MG63 (cell line): ENCODE measurements around the gene PPP1R12B. TPM values are rescaled to one million over a fixed set of nuclear protein-coding genes. Genes with fewer than 3 reads are reported as not detected.
"Not testable (repeated sequence)": the region's sequence is repeated elsewhere in the genome, so short reads cannot be mapped to it uniquely, and the experiment has no call there.

Experiments
- DNase-seq: peaks from one replicate; pipeline ENCODE4 v3.0.0-alpha.2; 2020
- H3K27me3 ChIP-seq: fragments of 250-450 bp; sonication (Bioruptor Pico); 2 replicates; pipeline ENCODE4 v1.5.1; 2020; ENCODE audit warnings: mild to moderate bottlenecking, moderate library complexity
- H3K36me3 ChIP-seq: fragments of 250-450 bp; sonication (Bioruptor Pico); 2 replicates; pipeline ENCODE4 v1.5.1; 2020; ENCODE audit warnings: mild to moderate bottlenecking, moderate library complexity
- H3K4me3 ChIP-seq: fragments of 250-450 bp; sonication (Bioruptor Pico); 2 replicates; pipeline ENCODE4 v1.5.1; 2020; ENCODE audit warnings: mild to moderate bottlenecking, moderate library complexity
- H3K9me3 ChIP-seq: fragments of 250-450 bp; sonication (Bioruptor Pico); 2 replicates; pipeline ENCODE4 v1.5.1; 2020; ENCODE audit warnings: mild to moderate bottlenecking, moderate library complexity
- total RNA-seq: library from RNA; depleted of rRNA; stranded (reverse); fragments of >200 nt; shearing (Covaris generic); gene quantifications from 2 replicates; pipeline ENCODE4 v1.2.3, GENCODE V29; 2014; ENCODE audit warnings: low replicate concordance

Gene PPP1R12B
- total RNA-seq, 1 experiment from 2014 or later = 15.4 TPM

- peak; percentile 26 for DNase-seq
- no peaks in the 10 kb centered on the region for H3K36me3 ChIP-seq
These were observed 68.1 kb downstream of the PPP1R12B start for GRCh38 chr1:202416641-202417040.

DNA sequence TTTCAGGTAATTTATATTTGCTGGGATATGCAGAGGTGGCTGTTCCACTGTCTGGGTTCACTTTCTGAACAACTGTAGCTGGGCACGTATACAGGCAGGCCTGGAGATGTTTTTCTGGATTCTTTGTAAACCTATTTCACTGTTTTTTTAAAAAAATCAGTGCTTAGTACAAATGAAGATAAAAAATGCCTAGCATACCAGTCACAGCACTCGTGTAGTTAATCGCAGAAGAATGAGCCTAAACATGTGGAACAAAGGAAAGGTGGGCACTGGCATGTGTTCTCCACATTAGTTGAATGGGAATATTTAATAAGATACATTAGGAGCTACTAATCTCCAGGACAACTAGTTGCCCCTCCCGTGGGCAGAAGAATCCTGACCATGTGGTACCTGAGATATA lies 68.6 kb downstream of the PPP1R12B start:
- not testable (repeated sequence) for H3K36me3 ChIP-seq, DNase-seq, H3K9me3 ChIP-seq, H3K27me3 ChIP-seq, H3K4me3 ChIP-seq

More at GRCh38 chr1:202416641-202417040, 68.1 kb downstream of the PPP1R12B start:
- H3K9me3 ChIP-seq = no peaks in the 10 kb centered on the region
- no peak overlapping the region for H3K4me3 ChIP-seq
- H3K27me3 ChIP-seq = no peaks in the 10 kb centered on the region

GRCh38 chr1:202417762-202418201 lies 69.3 kb downstream of the PPP1R12B start:
- H3K9me3 ChIP-seq, H3K4me3 ChIP-seq, H3K27me3 ChIP-seq, H3K36me3 ChIP-seq: not testable (repeated sequence)
- DNase-seq = peak; percentile 80

DNA sequence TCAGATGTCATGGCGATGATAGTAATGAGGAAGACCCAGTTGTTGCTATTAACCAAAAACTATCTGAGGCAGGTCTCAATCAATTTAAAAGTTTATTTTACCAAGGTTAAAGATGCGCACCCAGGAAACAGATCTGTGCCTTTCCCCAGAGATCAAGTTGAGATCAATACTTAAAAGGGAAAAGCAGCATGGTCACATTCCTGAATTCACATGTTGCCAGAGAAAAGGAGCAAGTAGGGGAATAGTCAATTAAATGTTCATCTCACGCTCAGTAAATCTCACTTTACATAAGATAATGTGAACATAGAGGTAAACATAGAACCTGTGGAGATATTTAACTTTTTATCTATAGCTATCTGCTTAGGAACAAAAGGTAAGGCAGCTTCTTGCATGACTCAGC lies 71.2 kb downstream of the PPP1R12B start:
- not testable (repeated sequence) for H3K27me3 ChIP-seq, H3K36me3 ChIP-seq, DNase-seq, H3K9me3 ChIP-seq, H3K4me3 ChIP-seq

- not testable (repeated sequence) for DNase-seq, H3K36me3 ChIP-seq, H3K9me3 ChIP-seq, H3K27me3 ChIP-seq, H3K4me3 ChIP-seq
These were observed 72.1 kb downstream of the PPP1R12B start for GRCh38 chr1:202420422-202421094.

DNA sequence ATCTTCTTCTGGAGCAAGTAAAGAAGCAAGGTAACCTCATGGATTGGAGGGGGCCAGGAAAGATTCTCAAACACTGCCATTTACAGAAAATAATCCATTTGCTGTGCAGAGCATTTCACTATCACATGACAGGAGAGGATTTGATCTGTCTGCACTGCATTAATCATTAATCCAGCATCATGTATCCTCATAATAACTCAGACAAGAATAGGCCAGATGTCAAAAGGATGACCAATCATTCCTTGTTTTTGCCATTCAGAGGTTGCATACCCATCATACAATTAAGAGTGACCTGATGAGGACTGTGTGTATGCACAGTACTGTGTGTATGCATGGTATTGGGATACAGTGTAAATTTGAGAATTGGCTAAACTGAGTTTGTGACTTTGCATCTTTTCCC lies 74.2 kb downstream of the PPP1R12B start:
- H3K27me3 ChIP-seq, H3K9me3 ChIP-seq, H3K4me3 ChIP-seq, H3K36me3 ChIP-seq, DNase-seq: not testable (repeated sequence)

GRCh38 chr1:202424260-202424659 lies 75.8 kb downstream of the PPP1R12B start:
- DNase-seq, H3K36me3 ChIP-seq, H3K27me3 ChIP-seq, H3K9me3 ChIP-seq, H3K4me3 ChIP-seq: not testable (repeated sequence)

GRCh38 chr1:202430111-202430510 lies 81.6 kb downstream of the PPP1R12B start:
- not testable (repeated sequence) for H3K36me3 ChIP-seq, H3K27me3 ChIP-seq, H3K4me3 ChIP-seq, DNase-seq, H3K9me3 ChIP-seq

- not testable (repeated sequence) for DNase-seq, H3K4me3 ChIP-seq, H3K36me3 ChIP-seq
These were observed 83.8 kb downstream of the PPP1R12B start for GRCh38 chr1:202432338-202432737.

GRCh38 chr1:202433155-202434043 lies 84.9 kb downstream of the PPP1R12B start:
- Histone ChIP-seq H3K27me3 (no peaks in the 10 kb centered on the region), H3K9me3 (no peaks in the 10 kb centered on the region), H3K4me3 (no peak overlapping the region), H3K36me3 (peaks cover 4% of the 10 kb centered on the region)
- no peak for DNase-seq

More at GRCh38 chr1:202432338-202432737, 83.8 kb downstream of the PPP1R12B start:
- not testable (repeated sequence) for H3K9me3 ChIP-seq, H3K27me3 ChIP-seq

DNA sequence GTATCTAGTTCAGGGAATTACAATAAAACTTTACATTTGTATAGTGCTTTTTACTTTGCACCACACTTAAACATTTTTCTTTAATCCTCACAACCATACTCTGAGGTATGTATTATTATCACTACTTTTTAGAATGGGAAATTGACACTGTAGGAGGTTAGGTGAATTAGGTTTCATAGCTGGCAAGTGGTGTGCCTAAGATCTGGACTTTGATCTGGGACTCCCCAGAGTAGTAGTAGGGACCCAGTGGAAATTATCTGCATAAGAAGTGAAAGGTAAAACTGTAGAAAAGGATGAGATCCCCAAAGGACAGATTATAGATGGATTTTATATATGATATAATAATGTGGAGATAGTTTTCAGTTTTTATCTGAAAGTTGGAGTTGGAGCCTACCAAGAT lies 85.6 kb downstream of the PPP1R12B start:
- Histone ChIP-seq H3K27me3 (no peaks in the 10 kb centered on the region), H3K4me3 (no peak overlapping the region), H3K9me3 (no peaks in the 10 kb centered on the region), H3K36me3 (peaks cover 4% of the 10 kb centered on the region)
- DNase-seq = no peak

DNA sequence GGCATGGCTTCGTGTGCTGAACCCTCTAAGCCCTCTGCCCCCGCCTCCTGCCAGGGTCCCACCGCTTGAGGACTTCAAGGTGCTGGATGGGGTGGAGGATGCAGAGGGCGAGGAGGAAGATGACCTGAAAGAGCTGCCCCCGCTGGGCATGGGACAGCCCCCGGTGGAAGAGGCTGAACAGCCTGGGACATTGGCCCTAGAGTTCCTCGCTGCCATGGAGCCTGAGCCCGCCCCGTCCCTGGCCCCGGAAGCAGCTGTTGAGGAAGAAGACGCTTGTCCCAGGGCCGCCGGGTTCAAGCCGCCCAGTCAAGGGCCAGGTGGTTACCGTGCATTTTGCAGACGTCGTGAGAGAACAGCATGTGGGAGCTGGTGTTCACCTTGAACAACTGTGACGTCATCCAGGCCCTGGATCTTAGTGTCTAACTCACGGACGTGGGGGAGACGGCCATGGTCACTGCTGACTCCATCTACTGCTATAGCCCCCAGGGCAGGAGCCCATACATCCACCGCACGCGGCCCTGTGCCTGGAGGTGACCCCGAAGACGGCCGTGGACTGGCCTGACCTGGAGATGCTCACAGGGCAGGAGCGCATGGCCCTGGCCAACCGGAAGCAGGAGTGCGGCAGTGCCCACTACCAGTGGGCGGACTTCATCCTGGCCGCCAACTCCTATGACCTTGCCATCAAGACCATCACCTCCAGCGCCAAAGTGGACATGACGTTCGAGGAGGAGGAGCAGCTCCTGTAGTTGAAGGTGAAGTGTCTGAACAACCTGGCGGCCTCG lies 90.1 kb downstream of the PPP1R12B start:
- Histone ChIP-seq H3K4me3 (no peak overlapping the region), H3K9me3 (no peaks in the 10 kb centered on the region), H3K36me3 (peaks cover 12% of the 10 kb centered on the region), H3K27me3 (no peaks in the 10 kb centered on the region)
- DNase-seq = no peak

DNA sequence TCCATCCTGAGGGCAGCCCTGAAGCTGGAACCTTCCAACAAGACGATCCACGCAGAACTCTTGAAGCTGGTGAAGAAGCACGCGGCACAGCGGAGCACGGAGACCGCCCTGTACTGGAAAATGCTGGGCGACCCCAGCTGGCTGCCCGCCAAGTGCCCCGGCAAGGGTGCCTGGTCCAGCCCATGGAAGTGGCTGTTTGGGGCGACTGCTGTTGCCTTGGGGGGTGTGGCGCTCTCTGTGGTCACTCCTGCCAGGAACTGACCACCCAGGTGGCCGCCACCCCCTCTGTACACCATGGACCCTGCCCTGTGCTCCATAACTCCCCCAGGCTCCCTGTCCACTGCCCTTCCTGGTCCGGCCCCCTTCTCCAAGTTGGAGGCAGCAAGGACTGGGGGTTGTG lies 90.8 kb downstream of the PPP1R12B start:
- Histone ChIP-seq H3K4me3 (no peak overlapping the region), H3K27me3 (no peaks in the 10 kb centered on the region)
- DNase-seq = no peak

GRCh38 chr1:202448140-202448539 lies 99.6 kb downstream of the PPP1R12B start:
- H3K4me3 ChIP-seq, DNase-seq, H3K9me3 ChIP-seq, H3K27me3 ChIP-seq: not testable (repeated sequence)
- peaks cover 11% of the 10 kb centered on the region for H3K36me3 ChIP-seq

More for the DNA sequence above, 90.8 kb downstream of the PPP1R12B start:
- H3K9me3 ChIP-seq = no peaks in the 10 kb centered on the region
- peaks cover 14% of the 10 kb centered on the region for H3K36me3 ChIP-seq

DNA sequence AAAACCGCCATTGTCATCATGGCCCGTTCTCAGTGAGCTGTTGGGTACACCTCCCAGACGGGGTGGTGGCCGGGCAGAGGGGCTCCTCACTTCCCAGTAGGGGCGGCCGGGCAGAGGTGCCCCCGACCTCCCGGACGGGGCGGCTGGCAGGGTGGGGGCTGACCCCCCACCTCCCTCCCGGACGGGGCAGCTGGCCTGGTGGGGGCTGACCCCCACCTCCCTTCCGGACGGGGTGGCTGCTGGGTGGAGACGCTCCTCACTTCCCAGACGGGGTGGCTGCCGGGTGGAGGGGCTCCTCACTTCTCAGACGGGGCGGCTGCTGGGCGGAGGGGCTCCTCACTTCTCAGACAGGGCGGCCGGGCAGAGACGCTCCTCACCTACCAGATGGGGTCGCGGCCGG lies 103.1 kb downstream of the PPP1R12B start:
- not testable (repeated sequence) for DNase-seq, H3K4me3 ChIP-seq, H3K36me3 ChIP-seq, H3K9me3 ChIP-seq, H3K27me3 ChIP-seq

GRCh38 chr1:202452508-202452907 lies 104.0 kb downstream of the PPP1R12B start:
- H3K9me3 ChIP-seq = no peaks in the 10 kb centered on the region
- H3K27me3 ChIP-seq = no peaks in the 10 kb centered on the region
- no peak for DNase-seq
- H3K4me3 ChIP-seq = no peak overlapping the region
- no peaks in the 10 kb centered on the region; the same call in 1 of the 2 replicates for H3K36me3 ChIP-seq
